ENCODE results near the gene BCAR3. TPM values are rescaled to one million over a fixed set of nuclear protein-coding genes. Genes with fewer than 3 reads are reported as not detected.

BCAR3 gene
- total RNA-seq, 4 donors from 2014 or later = 22.3 to 98.7 (median 28.3) TPM

- no peak for TF ChIP-seq CTCF (IDR thresholded peaks at IDR 0.05; ENCODE audit: low read depth)
These were observed 5.2 kb downstream of the BCAR3 start for GRCh38 chr1:93676427-93676826.

- TF ChIP-seq CTCF (IDR thresholded peaks at IDR 0.05; ENCODE audit: low read depth) = no peak
These were observed 5.7 kb downstream of the BCAR3 start for GRCh38 chr1:93675931-93676330.

GRCh38 chr1:93675271-93675670 lies 6.4 kb downstream of the BCAR3 start:
- TF ChIP-seq CTCF (IDR thresholded peaks at IDR 0.05; ENCODE audit: low read depth) = no peak

GRCh38 chr1:93673163-93673829 lies 8.3 kb downstream of the BCAR3 start:
- no peak for TF ChIP-seq CTCF (IDR thresholded peaks at IDR 0.05; ENCODE audit: low read depth)

GRCh38 chr1:93672477-93673162 lies 9.0 kb downstream of the BCAR3 start:
- TF ChIP-seq CTCF (IDR thresholded peaks at IDR 0.05; ENCODE audit: low read depth) = no peak

- no peak for TF ChIP-seq CTCF (IDR thresholded peaks at IDR 0.05; ENCODE audit: low read depth)
These were observed 9.6 kb downstream of the BCAR3 start for GRCh38 chr1:93672069-93672468.

- no peak for TF ChIP-seq CTCF (IDR thresholded peaks at IDR 0.05; ENCODE audit: low read depth)
These were observed 10.5 kb downstream of the BCAR3 start for GRCh38 chr1:93671099-93671621.

Measured in subcutaneous adipose tissue (tissue), 4 donors.